RPMI7951 (cell line): ENCODE data around the gene PTX3. TPM values are rescaled to one million over a fixed set of nuclear protein-coding genes. Genes with fewer than 3 reads are reported as not detected.

ENCODE experiments used
- DNase-seq: peaks from one replicate; pipeline ENCODE4 v3.0.0-alpha.2; 2012; ENCODE audit warnings: low read depth
- total RNA-seq: library from RNA; depleted of rRNA; stranded (reverse); fragments of >200 nt; shearing (Covaris generic); gene quantifications from 2 replicates; pipeline ENCODE4 v1.2.3, GENCODE V29; 2014; rRNA removed

The PTX3 gene
- total RNA-seq = 12.7 and 13.5 TPM in 2 replicates

GRCh38 chr3:157436583-157437291 lies at the start of gene PTX3:
Gene PTX3, plus strand, starts transcription at chr3:157436850. Its CDS starts 84 bp downstream, at chr3:157436934.
- DNase-seq = peak; percentile 89

- DNase-seq = peak; percentile 77
Observed at GRCh38 chr3:157387708-157388435, 48.8 kb upstream of the PTX3 start.

GRCh38 chr3:157388976-157389375 lies 47.7 kb upstream of the PTX3 start:
- DNase-seq = no peak

- peak; percentile 90 for DNase-seq
Observed at GRCh38 chr3:157390713-157391515, 45.7 kb upstream of the PTX3 start.

GRCh38 chr3:157392104-157392503 lies 44.5 kb upstream of the PTX3 start:
- no peak for DNase-seq

- DNase-seq = no peak
Observed at GRCh38 chr3:157393113-157393512, 43.5 kb upstream of the PTX3 start.

GRCh38 chr3:157394411-157394810 lies 42.2 kb upstream of the PTX3 start:
- DNase-seq = no peak

- no peak for DNase-seq
Observed at GRCh38 chr3:157398598-157398997, 38.1 kb upstream of the PTX3 start.

- no peak for DNase-seq
Observed at GRCh38 chr3:157404381-157404780, 32.3 kb upstream of the PTX3 start.

GRCh38 chr3:157405457-157405856 lies 31.2 kb upstream of the PTX3 start:
- DNase-seq = peak; percentile 52

GRCh38 chr3:157406394-157406793 lies 30.3 kb upstream of the PTX3 start:
- DNase-seq = no peak

GRCh38 chr3:157407769-157408168 lies 28.9 kb upstream of the PTX3 start:
- no peak for DNase-seq

GRCh38 chr3:157408499-157409149 lies 28.0 kb upstream of the PTX3 start:
- DNase-seq = no peak

GRCh38 chr3:157409516-157409915 lies 27.1 kb upstream of the PTX3 start:
- DNase-seq = no peak

- DNase-seq = no peak
Observed at GRCh38 chr3:157410945-157411344, 25.7 kb upstream of the PTX3 start.

GRCh38 chr3:157412323-157412855 lies 24.3 kb upstream of the PTX3 start:
- no peak for DNase-seq

- DNase-seq = no peak
Observed at GRCh38 chr3:157414861-157415260, 21.8 kb upstream of the PTX3 start.

- no peak for DNase-seq
Observed at GRCh38 chr3:157416347-157417087, 20.1 kb upstream of the PTX3 start.

- peak; percentile 73 for DNase-seq
Observed at GRCh38 chr3:157417247-157417646, 19.4 kb upstream of the PTX3 start.

- peak; percentile 63 for DNase-seq
Observed at GRCh38 chr3:157418104-157418503, 18.5 kb upstream of the PTX3 start.

- DNase-seq = no peak
Observed at GRCh38 chr3:157420606-157421130, 16.0 kb upstream of the PTX3 start.
